ENCODE measurements around the gene TUT1. TPM values are rescaled to one million over a fixed set of nuclear protein-coding genes. Genes with fewer than 3 reads are reported as not detected.
A peak's percentile ranks its signal among the peaks of the same experiment; 100 is the strongest.

Gene TUT1
- total RNA-seq, 1 experiment from 2014 or later = 40.0 TPM

GRCh38 chr11:62555464-62556107, 35.7 kb downstream of the TUT1 start:
- peaks cover 3% of the 10 kb centered on the region for H3K27me3 Mint-ChIP-seq (ENCODE audit: low read depth)
- peak overlapping the region; percentile 97 for H3K27ac Mint-ChIP-seq
- ATAC-seq = no peak
- H3K9me3 Mint-ChIP-seq = no peaks in the 10 kb centered on the region
- H3K4me1 Mint-ChIP-seq = peaks cover 78% of the 10 kb centered on the region
- H3K36me3 Mint-ChIP-seq = peaks cover 32% of the 10 kb centered on the region
- no peak for DNase-seq (ENCODE audit: low spot score)
- ChIA-PET POLR2A (interaction anchor here (0.6 to 2.0 kb wide), 4 partner anchors 13 to 174 kb away, joined by 3 to 9 read pairs (median 4); partner anchors contain the start of gene TUT1), CTCF (interaction anchor here (0.7 to 11.8 kb wide), 5 partner anchors 10 to 232 kb away, joined by 4 to 311 read pairs (median 61); partner anchors contain the start of genes AHNAK and TMEM179B)
- no peak overlapping the region for H3K4me3 Mint-ChIP-seq
- no peak for TF ChIP-seq USF1 (CRISPR knock-in tag; IDR thresholded peaks at IDR 0.05)
- TF ChIP-seq ELF4 (CRISPR knock-in tag; IDR thresholded peaks at IDR 0.05; ENCODE audit: low read depth) = no peak
- TF ChIP-seq ZNF423 (CRISPR knock-in tag; IDR thresholded peaks at IDR 0.05) = no peak
- TF ChIP-seq ZNF219 (CRISPR knock-in tag; IDR thresholded peaks at IDR 0.05; ENCODE audit: borderline replicate concordance) = no peak
- TF ChIP-seq NR1H2 (CRISPR knock-in tag; IDR thresholded peaks at IDR 0.05) = no peak
- no peak for TF ChIP-seq CREB1 (CRISPR knock-in tag; IDR thresholded peaks at IDR 0.05)
- no peak for TF ChIP-seq FOXP1 (CRISPR knock-in tag; IDR thresholded peaks at IDR 0.05; ENCODE audit: borderline replicate concordance)
- no peak for TF ChIP-seq GTF2I (CRISPR knock-in tag; conservative IDR thresholded peaks at IDR 0.05)
- TF ChIP-seq MYBL2 (CRISPR knock-in tag; IDR thresholded peaks at IDR 0.05) = no peak
- no peak for TF ChIP-seq ETV6 (CRISPR knock-in tag; IDR thresholded peaks at IDR 0.05)
- TF ChIP-seq ZNF671 (CRISPR knock-in tag; IDR thresholded peaks at IDR 0.05) = no peak
- TF ChIP-seq ATF2 (CRISPR knock-in tag; IDR thresholded peaks at IDR 0.05; ENCODE audit: borderline replicate concordance, low read depth) = no peak
- no peak for TF ChIP-seq NFATC4 (CRISPR knock-in tag; IDR thresholded peaks at IDR 0.05)
- TF ChIP-seq ERG (CRISPR knock-in tag; IDR thresholded peaks at IDR 0.05) = no peak
- TF ChIP-seq E2F5 (CRISPR knock-in tag; IDR thresholded peaks at IDR 0.05) = no peak

- CTCF ChIA-PET = interaction anchor here (1.0 to 11.8 kb wide), 5 partner anchors 9 to 233 kb away, joined by 3 to 311 read pairs (median 61); partner anchors contain the start of genes AHNAK and TMEM179B
- peaks cover 13% of the 10 kb centered on the region for H3K27me3 Mint-ChIP-seq (ENCODE audit: low read depth)
- no peak for ATAC-seq
- H3K4me1 Mint-ChIP-seq = peaks cover 68% of the 10 kb centered on the region
- H3K4me3 Mint-ChIP-seq = no peak overlapping the region
- DNase-seq (ENCODE audit: low spot score) = no peak
- peak overlapping the region; percentile 58 for H3K27ac Mint-ChIP-seq
- no peaks in the 10 kb centered on the region for H3K9me3 Mint-ChIP-seq
- TF ChIP-seq ZNF423 (CRISPR knock-in tag; IDR thresholded peaks at IDR 0.05) = no peak
- TF ChIP-seq HMGA2 (CRISPR knock-in tag; IDR thresholded peaks at IDR 0.05) = no peak
- peaks cover 24% of the 10 kb centered on the region for H3K36me3 Mint-ChIP-seq
- POLR2A ChIA-PET = interaction anchor here (2.0 kb wide), 2 partner anchors 37 to 159 kb away, joined by 8 to 9 read pairs; partner anchors contain the start of gene TUT1
These were observed 36.7 kb downstream of the TUT1 start for GRCh38 chr11:62554387-62555167.
